MM.1S (cell line): Measurements from ENCODE around the gene ATXN1.

Source experiments
- EZH2phosphoT487 ChIP-seq: fragments of 300-600 bp; sonication (generic); IDR thresholded peaks from 2 replicates; pipeline ENCODE4 v1.6.1; 2018; ENCODE audit warnings: antibody characterized with exemption, low read length
- TF ChIP-seq, protein P1 (sequence below): fragments of 300-600 bp; sonication (generic); IDR thresholded peaks from 2 replicates; pipeline ENCODE4 v1.5.1; 2016; ENCODE audit warnings: antibody characterized with exemption, low read length, mixed read lengths

DNA sequence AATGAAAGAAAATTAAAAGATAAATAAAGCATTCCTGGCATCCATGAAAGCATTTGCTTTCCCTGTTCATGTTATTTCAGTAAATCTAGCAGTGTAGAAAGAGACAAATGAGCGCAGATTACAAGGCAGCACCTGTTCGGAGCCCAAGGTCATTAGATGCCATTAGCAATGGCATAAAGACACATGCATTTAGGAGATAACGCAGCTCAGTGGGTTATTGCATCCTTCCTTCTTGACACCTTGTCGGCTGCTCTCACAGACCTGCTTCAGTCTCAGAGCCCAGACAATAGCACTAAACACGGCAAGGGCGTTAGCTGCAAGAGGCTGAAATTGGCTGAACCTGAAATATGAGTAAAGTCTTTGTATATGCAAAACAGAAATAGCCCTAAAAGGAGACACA is 140.3 kb downstream of the ATXN1 start:
- TF ChIP-seq, protein P1, sequence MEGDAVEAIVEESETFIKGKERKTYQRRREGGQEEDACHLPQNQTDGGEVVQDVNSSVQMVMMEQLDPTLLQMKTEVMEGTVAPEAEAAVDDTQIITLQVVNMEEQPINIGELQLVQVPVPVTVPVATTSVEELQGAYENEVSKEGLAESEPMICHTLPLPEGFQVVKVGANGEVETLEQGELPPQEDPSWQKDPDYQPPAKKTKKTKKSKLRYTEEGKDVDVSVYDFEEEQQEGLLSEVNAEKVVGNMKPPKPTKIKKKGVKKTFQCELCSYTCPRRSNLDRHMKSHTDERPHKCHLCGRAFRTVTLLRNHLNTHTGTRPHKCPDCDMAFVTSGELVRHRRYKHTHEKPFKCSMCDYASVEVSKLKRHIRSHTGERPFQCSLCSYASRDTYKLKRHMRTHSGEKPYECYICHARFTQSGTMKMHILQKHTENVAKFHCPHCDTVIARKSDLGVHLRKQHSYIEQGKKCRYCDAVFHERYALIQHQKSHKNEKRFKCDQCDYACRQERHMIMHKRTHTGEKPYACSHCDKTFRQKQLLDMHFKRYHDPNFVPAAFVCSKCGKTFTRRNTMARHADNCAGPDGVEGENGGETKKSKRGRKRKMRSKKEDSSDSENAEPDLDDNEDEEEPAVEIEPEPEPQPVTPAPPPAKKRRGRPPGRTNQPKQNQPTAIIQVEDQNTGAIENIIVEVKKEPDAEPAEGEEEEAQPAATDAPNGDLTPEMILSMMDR, result no peak
- TF ChIP-seq EZH2phosphoT487, result no peak
